NCI-H1105 (cell line): Measurements from ENCODE around the gene IZUMO2.
"Not testable (repeated sequence)": the region's sequence is repeated elsewhere in the genome, so short reads cannot be mapped to it uniquely, and the experiment has no call there.

Source experiments
- DNase-seq: peaks from one replicate; lab custom pipeline; 2025; lab: John Stamatoyannopoulos, UW

IZUMO2 gene

DNA sequence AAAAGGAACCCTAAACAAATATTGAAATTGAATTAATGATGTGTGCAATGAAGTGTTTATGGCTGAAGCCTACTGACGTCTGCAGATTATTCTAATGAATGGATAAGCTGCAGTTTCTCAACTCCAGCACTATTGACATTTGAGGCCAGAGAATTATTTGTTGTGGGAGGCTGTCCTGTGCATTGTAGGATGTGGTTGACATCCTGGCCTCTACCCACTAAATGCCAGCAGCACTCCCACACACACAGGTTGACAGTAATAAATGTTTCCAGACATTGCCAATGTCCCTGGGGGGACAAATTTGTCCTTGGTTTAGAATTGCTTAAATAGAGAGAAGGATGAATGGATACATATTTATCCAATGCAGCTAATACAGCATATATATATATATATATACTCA lies 21.1 kb upstream of the IZUMO2 start:
- DNase-seq: no peak

DNA sequence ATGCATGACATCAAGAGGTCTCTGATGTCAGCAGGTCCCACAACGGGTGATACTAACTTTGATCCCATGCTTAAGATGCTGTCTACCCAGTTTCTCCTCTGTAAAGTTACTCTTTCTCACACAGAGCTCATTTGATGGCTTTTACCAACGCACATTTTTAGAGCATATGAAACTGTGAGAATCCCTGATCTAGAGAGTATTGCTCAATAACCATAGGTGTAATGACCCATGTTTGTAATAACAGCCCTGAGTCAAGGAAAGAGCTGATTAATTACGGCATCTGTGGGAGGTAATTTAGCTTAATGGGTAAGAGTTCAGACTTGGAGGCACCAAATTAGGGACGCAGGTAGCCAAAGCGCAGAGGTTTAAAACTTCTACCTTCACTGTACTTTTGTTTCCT lies 18.0 kb upstream of the IZUMO2 start:
- DNase-seq: no peak

DNA sequence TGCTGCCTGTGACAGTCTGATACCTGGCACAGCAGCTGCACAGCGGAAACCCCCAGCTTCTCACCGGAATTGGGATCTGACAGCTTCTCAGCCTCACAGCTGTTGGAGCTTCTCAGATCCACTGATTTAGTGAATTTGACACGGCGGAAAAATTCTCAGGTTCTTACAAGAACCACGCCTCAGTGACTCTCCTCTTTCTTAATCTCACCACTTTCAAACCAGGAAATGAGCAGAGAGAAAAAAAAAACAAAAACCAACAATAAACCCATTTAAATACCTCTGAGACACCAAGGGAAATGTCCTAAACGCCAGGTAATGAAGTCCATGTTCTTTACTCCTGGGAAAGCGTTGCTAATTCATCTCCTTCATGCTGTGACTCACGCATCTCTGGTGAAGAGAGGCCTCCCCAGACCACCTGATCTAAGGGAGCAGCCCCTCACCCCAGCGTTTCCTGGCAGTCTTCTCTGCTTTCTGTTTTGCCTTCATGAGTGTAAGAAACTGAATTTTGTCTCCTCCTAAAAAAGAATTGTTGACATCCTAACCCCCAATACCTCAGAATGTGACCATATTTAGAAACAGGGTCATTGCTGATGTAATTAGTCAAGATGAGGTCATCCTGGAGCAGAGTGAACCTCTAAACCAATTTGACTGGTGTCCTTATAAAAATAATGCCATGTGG lies 15.9 kb upstream of the IZUMO2 start:
- no peak for DNase-seq

DNA sequence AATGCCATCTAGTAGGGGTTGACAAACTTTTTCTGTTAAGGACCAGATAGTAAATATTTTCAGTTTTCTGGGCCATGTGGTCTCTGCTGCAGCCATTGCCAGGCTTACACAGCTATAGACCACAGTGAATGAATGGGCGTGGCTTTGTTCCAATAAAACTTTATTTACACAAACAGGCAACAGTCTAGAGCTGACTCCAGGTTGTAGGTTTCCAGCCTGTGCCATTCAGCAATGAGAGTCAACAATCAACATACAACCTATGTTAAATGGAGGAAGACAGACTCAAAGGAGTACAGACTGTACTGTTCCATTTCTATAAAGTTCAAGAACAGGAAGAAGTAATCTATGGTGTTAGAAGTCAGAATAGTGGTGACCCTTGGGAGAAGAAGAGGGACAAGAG lies 15.2 kb upstream of the IZUMO2 start:
- no peak for DNase-seq

DNA sequence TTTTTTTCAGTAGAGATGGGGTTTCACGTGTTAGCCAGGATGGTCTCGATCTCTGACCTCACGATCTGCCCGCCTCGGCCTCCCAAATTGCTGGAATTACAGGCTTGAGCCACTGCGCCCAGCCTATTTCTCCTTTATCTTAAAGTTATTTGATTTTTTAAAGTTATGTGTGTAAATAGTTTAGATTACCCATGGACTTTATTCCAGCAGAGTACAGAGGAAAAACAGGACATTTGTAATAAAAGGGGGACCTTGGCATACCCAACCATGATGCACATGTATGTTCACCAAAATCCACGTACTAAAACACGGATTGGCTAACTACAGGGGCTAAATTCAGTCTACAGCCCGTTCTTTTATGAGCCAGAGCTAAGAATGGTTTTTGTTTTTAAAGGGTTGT lies 13.7 kb upstream of the IZUMO2 start:
- DNase-seq: no peak

DNA sequence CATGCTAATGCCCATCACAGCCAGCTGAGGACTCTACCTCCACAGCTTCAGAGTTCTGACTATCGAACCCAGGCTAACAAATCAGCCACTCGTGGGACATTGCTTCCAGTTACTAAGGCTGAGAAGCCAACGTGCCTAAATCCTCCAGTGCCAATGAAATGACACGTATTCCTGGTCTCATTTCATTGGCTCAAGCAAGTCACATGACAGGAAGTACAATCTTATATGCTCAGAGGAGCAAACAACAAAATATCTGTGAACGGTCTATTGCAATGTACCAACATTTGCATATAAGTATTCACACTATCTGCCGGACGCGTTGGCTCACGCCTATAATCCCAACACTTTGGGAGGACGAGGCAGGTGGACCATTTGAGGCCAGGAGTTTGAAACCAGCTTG lies 12.8 kb upstream of the IZUMO2 start:
- DNase-seq: no peak

DNA sequence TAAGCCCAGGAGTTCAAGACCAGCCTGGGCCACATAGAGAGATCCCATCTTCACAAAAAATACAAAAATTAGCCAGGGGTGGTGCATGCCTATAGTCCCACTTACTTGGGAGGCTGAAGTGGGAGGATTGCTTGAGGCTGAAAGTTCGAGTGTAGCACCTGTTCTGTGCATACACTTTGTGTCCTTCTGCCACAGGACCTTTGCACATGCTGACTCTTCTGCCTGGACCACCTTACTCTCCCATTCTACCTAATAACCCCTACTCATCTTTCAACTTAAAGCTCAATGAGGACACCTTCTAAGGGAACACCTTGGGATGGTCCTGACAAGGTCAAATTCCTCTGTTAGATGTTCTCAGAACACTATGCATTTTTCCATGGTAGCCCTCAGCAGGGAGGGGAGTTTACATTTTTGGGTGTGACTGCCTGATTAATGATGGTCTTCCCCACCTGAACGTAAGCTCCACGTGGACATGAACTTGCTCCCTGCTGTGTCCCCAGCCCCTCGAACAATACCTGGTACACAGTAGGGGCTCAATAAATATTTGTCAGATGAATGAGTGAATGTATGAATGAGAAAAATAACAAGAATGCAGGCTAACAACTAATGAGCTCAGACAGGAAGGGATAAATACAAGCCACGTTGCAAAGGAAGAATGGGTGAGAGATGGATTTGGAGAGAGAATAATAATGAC lies 11.2 kb upstream of the IZUMO2 start:
- DNase-seq: no peak

DNA sequence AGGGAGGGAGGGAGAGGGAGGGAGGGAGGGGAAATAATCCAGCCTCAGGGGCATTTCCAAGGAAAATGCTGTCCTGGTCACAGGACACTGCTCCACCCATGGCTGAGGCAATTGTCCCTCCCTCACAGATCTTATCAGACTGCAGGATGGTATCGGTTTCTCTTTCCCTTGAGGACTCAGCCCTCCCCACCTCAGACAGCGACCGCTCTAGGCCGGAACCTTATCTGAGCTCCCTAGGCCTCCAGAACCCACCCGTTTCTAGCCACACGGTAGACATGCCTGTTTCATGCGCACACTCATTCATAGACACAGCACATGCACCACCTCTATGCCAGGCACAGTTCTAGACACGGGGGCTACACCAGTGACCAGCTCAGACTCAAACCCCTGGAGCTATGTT lies 10.0 kb upstream of the IZUMO2 start:
- DNase-seq: no peak

DNA sequence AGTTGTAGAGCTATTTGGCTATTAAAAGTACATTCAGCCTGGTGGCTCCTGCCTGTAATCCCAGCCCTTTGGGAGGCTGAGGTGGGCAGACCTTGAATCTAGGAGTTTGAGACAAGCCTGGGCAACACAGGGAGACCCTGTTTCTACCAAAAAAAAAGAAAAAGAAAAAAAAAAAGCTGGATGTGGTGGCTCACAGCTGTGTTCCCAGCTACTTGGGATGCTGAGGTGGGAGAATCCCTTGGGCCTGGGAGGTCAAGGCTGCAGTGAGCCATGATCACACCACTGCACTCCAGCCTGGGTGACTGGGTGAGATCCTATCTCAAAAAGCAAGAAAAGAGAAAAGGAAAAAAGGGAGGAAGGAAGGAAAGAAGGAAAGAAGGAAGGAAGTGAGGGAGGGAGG lies 9.6 kb upstream of the IZUMO2 start:
- DNase-seq: no peak

DNA sequence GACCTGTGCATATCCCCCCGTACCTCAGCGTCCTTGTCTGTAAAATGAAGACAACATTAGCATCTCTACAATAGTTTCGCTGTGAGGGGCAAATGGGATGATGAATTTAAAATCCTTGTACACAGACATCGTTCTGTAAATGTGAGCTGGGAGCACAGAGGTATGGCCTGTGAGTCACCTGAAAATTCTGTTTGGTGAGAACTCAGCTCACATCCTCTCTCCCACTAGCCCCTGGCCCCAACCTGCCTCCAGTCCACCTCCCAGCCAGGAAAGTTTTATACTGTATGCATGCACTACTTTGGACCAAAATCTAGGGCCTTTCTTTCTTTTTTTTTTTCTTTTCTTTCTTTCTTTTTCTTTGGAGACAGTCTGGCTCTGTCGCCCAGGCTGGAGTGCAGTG lies 8.7 kb upstream of the IZUMO2 start:
- DNase-seq: no peak

DNA sequence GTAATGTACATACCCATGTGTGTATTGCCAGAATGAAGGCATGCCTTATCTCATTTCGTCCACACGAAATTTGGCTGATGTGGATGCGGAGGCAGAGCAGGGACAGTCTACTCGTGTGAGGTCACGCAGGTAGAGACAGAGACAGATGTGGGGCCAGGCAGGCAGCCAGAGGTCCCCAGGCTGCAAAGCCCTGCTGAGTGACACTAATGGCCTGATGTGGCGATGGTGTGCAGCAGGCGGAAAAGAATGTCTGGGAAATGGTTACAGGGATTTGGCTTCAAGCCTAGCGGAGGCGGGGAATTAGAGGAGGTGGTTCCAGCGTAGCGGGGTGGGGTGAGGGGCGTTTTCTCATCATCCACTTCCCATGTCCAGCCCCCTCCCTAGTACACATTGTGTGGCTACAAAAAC lies 4.2 kb upstream of the IZUMO2 start:
- peak; percentile 28 for DNase-seq

DNA sequence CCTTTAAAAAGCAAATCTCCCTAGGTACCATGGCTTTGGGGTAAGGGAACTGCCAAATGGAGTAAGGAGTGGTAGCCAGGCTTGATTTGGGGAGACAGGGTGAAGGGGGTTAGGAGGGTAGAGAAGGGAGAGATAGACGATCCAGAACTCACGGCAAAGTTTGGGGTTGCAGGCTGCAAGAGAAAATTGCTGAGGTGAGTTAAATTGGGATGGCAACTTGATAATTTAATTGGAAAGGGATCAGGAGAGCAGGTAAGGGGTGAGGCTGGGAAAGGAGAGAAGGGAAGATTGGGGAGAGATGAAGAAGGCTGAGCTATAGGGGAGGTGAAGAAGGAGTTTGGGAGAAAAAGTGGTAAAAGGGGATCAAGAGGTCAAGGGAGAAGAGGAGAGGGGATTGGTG lies 4.0 kb downstream of the IZUMO2 start:
- DNase-seq: no peak

DNA sequence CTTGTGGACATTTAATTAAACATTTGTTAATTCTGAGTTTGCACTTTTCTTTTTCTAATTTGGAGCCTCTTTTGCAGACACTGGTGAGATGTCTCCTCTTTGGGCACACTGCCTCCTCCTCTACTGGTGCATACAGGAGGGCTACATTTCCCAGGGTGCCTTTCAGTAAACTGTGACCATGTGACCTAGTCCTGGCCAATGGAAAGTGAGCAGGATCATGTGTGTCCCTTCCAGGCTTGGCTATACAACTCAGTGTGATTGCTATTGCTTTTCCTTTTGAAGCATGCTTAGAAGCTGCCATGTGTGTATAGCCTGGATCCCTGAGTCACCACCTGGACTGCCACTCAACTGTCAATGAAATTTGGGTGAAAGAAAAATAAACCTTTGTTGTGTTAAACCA lies 4.5 kb downstream of the IZUMO2 start:
- DNase-seq: no peak

DNA sequence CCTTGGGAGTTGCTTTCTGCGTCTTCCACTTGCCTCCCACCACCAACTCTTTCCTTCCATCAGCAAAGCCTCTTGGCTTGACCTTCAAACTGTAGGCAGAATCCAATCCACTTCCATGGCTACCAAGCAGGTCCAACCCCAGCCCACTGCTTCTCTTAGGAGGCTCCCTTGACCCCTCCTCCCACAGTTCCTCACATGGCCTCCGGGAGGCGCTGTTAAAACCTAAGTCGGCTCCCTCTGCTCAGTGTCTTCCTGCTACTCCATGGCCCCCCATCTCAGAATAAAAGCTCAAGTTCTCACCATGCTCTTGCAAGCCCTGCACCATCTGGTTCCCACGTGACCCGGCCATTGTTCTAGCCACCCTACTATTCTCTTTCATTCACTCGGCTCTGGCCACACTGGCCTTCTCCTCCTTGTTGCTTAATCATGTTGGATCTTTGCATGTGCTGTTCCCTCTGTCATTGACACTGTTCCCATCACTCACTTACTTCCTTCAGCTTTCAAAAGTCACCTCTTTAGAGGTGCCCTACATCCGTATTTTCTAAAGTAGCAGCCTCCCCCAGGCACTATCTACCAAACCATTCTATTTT lies 7.5 kb downstream of the IZUMO2 start:
- DNase-seq: no peak

DNA sequence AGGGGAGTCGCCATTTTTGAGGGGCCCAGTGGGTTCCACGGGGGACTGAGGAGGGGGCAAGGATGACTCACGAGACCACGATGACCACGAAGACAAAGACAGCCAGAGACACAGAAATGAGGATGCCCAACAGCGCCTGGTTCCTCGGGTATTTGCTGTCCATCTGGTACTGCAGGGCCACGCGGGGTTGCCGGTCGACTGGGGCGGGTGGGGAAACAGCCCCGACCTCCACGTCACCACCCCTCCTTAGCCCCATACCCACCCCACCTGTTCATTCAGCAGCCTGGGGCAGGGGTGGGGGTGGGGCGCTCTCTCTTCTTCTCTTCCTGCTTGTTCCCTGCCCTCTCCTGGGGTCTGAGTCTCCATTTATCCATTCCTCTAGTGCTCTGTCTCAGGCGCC lies 8.6 kb downstream of the IZUMO2 start:
- DNase-seq: no peak

DNA sequence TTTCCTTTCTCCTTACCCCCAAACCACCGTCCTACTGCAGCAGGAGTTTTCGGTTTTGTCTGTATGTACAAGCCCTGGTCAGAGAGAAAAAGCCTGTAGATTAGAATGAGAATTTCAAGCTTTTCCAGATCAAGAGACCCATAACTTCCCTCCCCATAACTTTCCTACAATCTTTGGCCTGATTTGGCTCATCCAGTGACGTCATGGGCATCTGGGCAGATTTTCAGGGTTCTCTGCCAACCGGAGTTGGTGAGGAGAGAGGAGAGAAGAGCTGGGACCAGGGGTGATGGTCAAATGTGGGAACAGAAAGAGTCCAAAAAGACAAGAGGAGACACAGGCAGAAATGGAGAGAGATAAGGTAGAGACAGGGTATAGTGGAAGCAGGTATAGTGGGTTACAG lies 10.5 kb downstream of the IZUMO2 start:
- DNase-seq: no peak

DNA sequence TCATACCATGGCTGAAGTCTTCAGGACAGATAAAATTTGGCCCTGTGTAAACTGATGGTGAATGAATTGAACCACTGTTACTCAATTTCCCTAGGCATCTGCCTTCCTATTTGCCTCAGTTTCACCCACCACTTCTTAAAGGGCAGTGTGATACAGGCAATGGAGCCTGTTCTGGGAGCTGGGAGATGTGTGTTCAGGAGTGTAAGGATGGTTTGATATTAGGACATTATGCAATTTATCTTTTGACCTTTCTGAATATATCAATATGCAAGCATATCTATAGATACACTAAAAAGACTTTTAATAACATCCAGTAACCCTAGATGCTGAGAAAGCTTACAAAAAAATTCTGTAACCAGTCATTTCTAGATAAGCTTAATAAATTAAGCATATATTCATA lies 14.6 kb downstream of the IZUMO2 start:
- no peak for DNase-seq

DNA sequence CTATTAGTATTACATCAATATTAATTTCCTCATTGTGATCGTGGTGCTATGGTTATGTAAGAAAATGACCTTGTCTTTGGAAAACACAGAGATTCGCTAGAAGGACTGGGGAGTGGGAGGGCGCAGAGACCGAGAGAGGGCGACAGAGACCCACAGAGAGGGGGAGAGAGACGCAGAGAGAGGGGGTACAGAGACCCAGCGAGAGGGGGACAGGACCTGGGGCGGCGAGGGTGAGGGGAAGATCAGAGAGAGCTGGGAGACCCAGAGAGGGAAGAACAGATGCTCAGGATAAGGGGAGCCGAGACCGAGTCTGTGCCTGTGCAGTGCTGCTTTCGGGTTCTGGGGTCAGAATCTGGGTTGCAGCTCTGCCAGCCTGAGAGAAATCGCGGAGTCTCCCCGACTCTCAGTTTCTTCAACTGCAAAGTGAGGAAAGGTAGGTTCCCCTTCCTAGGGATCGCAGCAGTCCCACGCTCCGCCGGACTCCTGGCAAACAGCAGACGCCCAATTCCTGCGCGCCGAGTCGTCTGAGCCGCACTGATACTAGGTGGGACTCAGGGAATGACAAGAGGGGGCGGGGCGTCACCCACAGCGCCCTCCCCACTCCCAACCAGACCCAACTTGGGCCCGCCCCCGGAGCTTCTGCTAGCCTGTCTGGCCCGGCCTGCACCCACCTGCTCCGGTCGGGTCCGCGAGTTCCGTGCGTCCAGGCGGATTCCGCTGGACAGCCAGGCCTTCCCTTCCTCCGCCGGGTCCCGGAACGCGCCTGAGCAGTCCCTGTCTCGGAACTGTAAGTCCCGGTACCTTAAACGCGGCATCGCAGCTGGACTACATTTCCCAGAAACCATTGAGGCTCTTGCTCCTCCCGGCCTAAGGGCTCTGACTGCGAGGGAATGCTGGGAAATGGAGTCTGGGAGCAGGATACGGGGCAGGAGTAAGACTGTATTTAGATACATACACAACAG lies 15.3 kb downstream of the IZUMO2 start:
- peak; percentile 86 for DNase-seq

DNA sequence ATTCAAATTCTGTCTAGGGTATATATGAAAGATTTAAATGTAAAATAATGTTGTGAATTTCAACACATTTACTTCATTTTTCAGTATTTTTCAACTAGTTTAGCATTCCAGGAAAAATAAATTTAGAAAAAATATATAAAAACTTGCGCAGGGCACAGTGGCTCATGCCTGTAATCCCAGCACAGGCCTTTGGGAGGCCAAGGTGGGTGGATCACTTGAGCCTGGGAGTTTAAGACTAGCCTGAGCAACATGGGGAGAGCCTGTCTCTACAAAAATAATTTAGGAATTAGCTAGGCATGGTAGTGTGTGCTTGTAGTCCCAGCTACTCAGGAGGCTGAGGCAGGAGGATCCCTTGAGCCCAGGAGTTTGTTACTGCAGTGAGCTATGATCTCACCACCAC lies 21.2 kb downstream of the IZUMO2 start:
- not testable (repeated sequence) for DNase-seq

DNA sequence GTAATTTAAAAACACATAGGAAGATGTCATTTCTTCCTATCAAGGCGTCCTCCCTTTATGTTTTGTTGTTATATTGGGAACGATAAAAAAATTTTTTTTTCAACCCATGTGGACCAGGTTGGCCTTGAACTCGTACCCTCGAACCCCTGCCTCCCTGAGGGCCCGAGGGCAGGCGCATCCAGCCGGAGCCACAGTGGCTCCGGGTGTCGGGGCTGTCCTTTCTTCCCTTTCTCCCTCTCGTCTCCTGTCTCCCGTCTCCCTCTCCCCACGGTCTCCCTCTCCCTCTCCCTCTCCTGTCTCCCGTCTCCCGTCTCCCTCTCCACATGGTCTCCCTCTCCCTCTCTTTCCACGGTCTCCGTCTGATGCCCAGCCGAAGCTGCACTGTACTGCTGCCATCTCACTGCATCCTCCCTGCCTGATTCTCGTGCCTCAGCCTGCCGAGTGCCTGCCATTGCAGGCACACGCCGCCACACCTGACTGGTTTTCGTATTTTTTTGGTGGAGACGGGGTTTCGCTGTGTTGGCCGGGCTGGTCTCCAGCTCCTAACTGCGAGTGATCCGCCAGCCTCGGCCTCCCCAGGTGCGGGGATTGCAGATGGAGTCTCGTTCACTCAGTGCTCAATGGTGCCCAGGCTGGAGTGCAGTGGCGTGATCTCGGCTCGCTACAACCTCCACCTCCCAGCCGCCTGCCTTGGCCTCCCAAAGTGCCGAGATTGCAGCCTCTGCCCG lies 22.8 kb downstream of the IZUMO2 start:
- not testable (repeated sequence) for DNase-seq

DNA sequence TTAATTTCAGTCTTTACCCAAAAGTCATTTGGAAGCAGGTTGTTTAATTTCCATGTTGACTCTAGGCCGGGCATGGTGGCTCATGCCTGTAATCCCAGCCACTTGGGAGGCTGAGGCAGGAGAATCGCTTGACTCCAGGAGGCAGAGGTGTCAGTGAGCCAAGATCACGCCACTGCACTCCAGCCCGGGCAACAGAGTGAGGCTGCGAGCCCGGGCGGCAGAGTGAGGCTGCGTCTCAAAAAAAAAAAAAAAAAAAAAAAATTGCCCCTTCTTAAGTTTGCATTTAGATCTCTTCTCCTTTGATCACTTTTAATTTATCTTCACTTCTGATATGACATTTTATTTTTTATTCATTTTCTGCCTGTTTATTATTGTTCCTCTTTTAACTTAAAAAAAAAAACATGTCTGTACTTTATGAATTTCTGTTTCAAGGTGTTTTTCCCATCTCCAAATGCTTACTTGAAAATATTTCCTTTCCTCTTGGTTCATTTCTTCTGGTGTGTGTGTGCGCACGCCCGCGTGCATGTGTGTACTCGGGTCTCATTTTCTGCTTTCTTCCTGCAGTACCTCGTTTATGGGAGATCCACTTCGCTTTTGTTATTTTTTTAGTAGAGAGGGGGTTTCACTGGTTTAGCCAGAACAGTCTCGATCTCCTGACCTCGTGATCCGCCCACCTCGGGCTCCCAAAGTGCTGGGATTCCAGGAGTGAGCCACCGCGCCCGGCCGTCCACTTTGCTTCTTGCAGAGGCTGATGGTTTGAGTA lies 26.3 kb downstream of the IZUMO2 start:
- DNase-seq: not testable (repeated sequence)
